GM12801 (cell line): ENCODE results near the gene COL20A1.

Experiments
- CTCF ChIP-seq: IDR thresholded peaks from one replicate; pipeline ENCODE4 v1.5.1; 2011; ENCODE audit warnings: control low read depth; ENCODE audit not compliant: insufficient read length; ENCODE audit errors: extremely low read depth

The COL20A1 gene

GRCh38 chr20:63315731-63316491, 22.9 kb downstream of the COL20A1 start:
- TF ChIP-seq CTCF: no peak

GRCh38 chr20:63316502-63316921, 23.5 kb downstream of the COL20A1 start:
- no peak for TF ChIP-seq CTCF

- TF ChIP-seq CTCF: no peak
These were observed 24.1 kb downstream of the COL20A1 start for GRCh38 chr20:63317061-63317460.

GRCh38 chr20:63317601-63318291, 24.8 kb downstream of the COL20A1 start:
- no peak for TF ChIP-seq CTCF

- no peak for TF ChIP-seq CTCF
These were observed 25.6 kb downstream of the COL20A1 start for GRCh38 chr20:63318391-63319163.

GRCh38 chr20:63319164-63320040, 26.4 kb downstream of the COL20A1 start:
- no peak for TF ChIP-seq CTCF
